HepG2 (cell line): Measurements from ENCODE around the gene SAMD15. TPM values are rescaled to one million over a fixed set of nuclear protein-coding genes. Genes with fewer than 3 reads are reported as not detected.

ENCODE experiments used
- ATAC-seq: fragments of 200-7000 bp; cut with Tn5 transposase; 3 replicates; pipeline ENCODE4 v1.9.1; 2020; ENCODE audit warnings: mild to moderate bottlenecking, moderate library complexity
- BruUV-seq: library from RNA; stranded (reverse); fragments of 400-500 nt; replicated peaks from 2 replicates; lab custom pipeline; 2021; lab: Mats Ljungman, UMichigan
- CTCF ChIA-PET: fragments of 300-600 bp; formaldehyde crosslinking; extraction: SDS; loops from one replicate; lab custom pipeline; 2021; ENCODE audit warnings: low total read pairs, inconsistent platforms, low intra/inter-chr PET ratio; lab: Yijun Ruan, JAX
- POLR2A ChIA-PET: fragments of 350-600 bp; sonication (Branson Sonifier 250); formaldehyde crosslinking; loops from one replicate; lab custom pipeline; 2020; ENCODE audit warnings: antibody characterized with exemption, inconsistent platforms; lab: Yijun Ruan, JAX
- DNase-seq: peaks from one replicate; pipeline ENCODE4 v3.0.0-alpha.2; 2015; ENCODE audit warnings: low spot score
- FAIRE-seq: peaks from 3 replicates; lab custom pipeline; 2011; peaks lifted over from hg19 to GRCh38; lab: Jason Lieb, UNC
- H2AFZ ChIP-seq: one replicate; pipeline ENCODE4 v1.6.1; 2011; ENCODE audit warnings: low read length, inconsistent platforms
- H3K27ac ChIP-seq: fragments of 300-600 bp; 3 replicates; pipeline ENCODE4 v1.8.0; 2011; ENCODE audit warnings: mixed run types, mild to moderate bottlenecking, mixed read lengths, low read length, inconsistent platforms; ENCODE audit not compliant: insufficient read depth; ENCODE audit errors: extremely low read length
- H3K27me3 ChIP-seq, 2 experiments: fragments of 200-600 bp in 1 of 2; 2 replicates in 1 of 2; 3 replicates in 1 of 2; pipeline versions ENCODE4 v1.6.0 to v1.8.0; 2011; ENCODE audit warnings: low read length in 2 of 2, mild to moderate bottlenecking in 2 of 2, moderate library complexity in 2 of 2, inconsistent platforms in 1 of 2; ENCODE audit not compliant: insufficient read depth in 2 of 2, control insufficient read depth in 1 of 2
- H3K36me3 ChIP-seq, 2 experiments: fragments of 200-600 bp in 1 of 2; replicated peaks in 1 of 2; 2 replicates in 1 of 2; 3 replicates in 1 of 2; pipeline versions ENCODE4 v1.5.1 to v1.8.0; 2011; ENCODE audit warnings: low read length in 2 of 2, inconsistent platforms in 1 of 2; ENCODE audit not compliant: insufficient read depth in 2 of 2, control insufficient read depth in 1 of 2
- H3K4me1 ChIP-seq: 2 replicates; pipeline ENCODE4 v1.5.1; 2012; ENCODE audit warnings: low read length, inconsistent platforms; ENCODE audit not compliant: insufficient read depth
- H3K4me2 ChIP-seq: 2 replicates; pipeline ENCODE4 v1.6.0; 2011; ENCODE audit warnings: low read depth, low read length, inconsistent platforms
- H3K4me3 ChIP-seq, 3 experiments: fragments of 200-600 bp in 1 of 3; sonication (generic), shearing (Covaris generic) in 1 of 3; replicated peaks in 1 of 3; 2 replicates each; pipeline ENCODE4 v1.5.1; 2011 to 2016; ENCODE audit warnings: low read length in 3 of 3, inconsistent platforms in 2 of 3, low read depth in 2 of 3, mild to moderate bottlenecking in 2 of 3, control low read depth in 1 of 3, mixed read lengths in 1 of 3; ENCODE audit not compliant: insufficient read depth in 1 of 3
- H3K79me2 ChIP-seq: one replicate; pipeline ENCODE4 v1.6.1; 2011; ENCODE audit warnings: low read length, inconsistent platforms; ENCODE audit not compliant: insufficient read depth
- H3K9ac ChIP-seq: 2 replicates; pipeline ENCODE4 v1.6.0; 2011; ENCODE audit warnings: mild to moderate bottlenecking, low read depth, low read length, inconsistent platforms; ENCODE audit not compliant: insufficient read depth
- H3K9me3 ChIP-seq: 2 replicates; pipeline ENCODE4 v1.5.1; 2012; ENCODE audit warnings: mild to moderate bottlenecking, low read length
- H4K20me1 ChIP-seq: 2 replicates; pipeline ENCODE4 v1.6.0; 2011; ENCODE audit warnings: inconsistent platforms, mild to moderate bottlenecking, low read length, moderate library complexity; ENCODE audit not compliant: insufficient read depth
- AHDC1 ChIP-seq: sonication (generic); formaldehyde crosslinking; IDR thresholded peaks from 2 replicates; pipeline ENCODE4 v1.5.1; 2020; ENCODE audit warnings: mild to moderate bottlenecking, missing genetic modification reagents, borderline replicate concordance
- ASH2L ChIP-seq: fragments of 300-600, 200-600 bp; sonication (generic); IDR thresholded peaks from 2 replicates; pipeline ENCODE4 v1.7.0; 2017; ENCODE audit warnings: low read depth, mild to moderate bottlenecking, moderate library complexity, mixed read lengths, low read length; ENCODE audit not compliant: insufficient read length
- HNRNPLL ChIP-seq: fragments of 200-400 bp; formaldehyde crosslinking; IDR thresholded peaks from 2 replicates; pipeline ENCODE4 v1.6.1; 2017; ENCODE audit warnings: mild to moderate bottlenecking, low read depth, low read length; ENCODE audit not compliant: poor library complexity, severe bottlenecking
- MAF1 ChIP-seq: sonication (generic); formaldehyde crosslinking; IDR thresholded peaks from 2 replicates; pipeline ENCODE4 v1.5.0; 2020; ENCODE audit warnings: missing genetic modification reagents, borderline replicate concordance
- ZNF674 ChIP-seq: sonication (generic); formaldehyde crosslinking; IDR thresholded peaks from 2 replicates; pipeline ENCODE4 v1.5.0; 2020; ENCODE audit warnings: low read depth, mild to moderate bottlenecking, missing genetic modification reagents
- ZNF749 ChIP-seq: sonication (generic); formaldehyde crosslinking; IDR thresholded peaks from 2 replicates; pipeline ENCODE4 v1.8.0; 2022; ENCODE audit warnings: mild to moderate bottlenecking, missing genetic modification reagents, moderate library complexity, borderline replicate concordance
- ZNF75D ChIP-seq: sonication (generic); formaldehyde crosslinking; IDR thresholded peaks from 2 replicates; pipeline ENCODE4 v1.8.1; 2023; ENCODE audit warnings: missing genetic modification reagents, mild to moderate bottlenecking, borderline replicate concordance
- WGBS: methylation state at CpG from one replicate; pipeline ENCODE4 v1.1.6; 2017; ENCODE audit warnings: low lambda C conversion rate; 5-methylcytosine and 5-hydroxymethylcytosine counted together
- in situ Hi-C: cut with HindIII; loops from 2 replicates; pipeline ENCODE4 v1.10.0; 2017; ENCODE audit warnings: low pct_unique_long_range_greater_than_20kb; ENCODE audit not compliant: extremely low pct_ligation_motif_present
- intact Hi-C: fragments of 100-400 bp; cut with micrococcal nuclease; formaldehyde crosslinking; loops from one replicate; pipeline ENCODE4 v1.10.0; 2022; ENCODE audit not compliant: unreplicated experiment
- polyA plus RNA-seq, 8 experiments: library from polyadenylated mRNA; depleted of rRNA in 3 of 8; stranded (reverse) in 7 of 8; unstranded in 1 of 8; fragments of >200 nt; fragmentation: Illumina TruSeq in 4 of 8; extraction: Trizol in 4 of 8; gene quantifications; 2 replicates each; pipeline versions ENCODE4 v1.2.1 to v1.2.3, GENCODE V29; 2011 to 2016; ENCODE audit warnings: low read depth in 4 of 8, missing spikeins in 1 of 8, mixed read lengths in 1 of 8; ENCODE audit not compliant: insufficient read depth in 1 of 8
- total RNA-seq, 5 experiments: library from RNA; depleted of rRNA; stranded (reverse); fragments of >200 nt; fragmentation: Illumina TruSeq; extraction: Trizol; gene quantifications; 2 replicates each; pipeline ENCODE4 v1.2.3, GENCODE V29; 2016; ENCODE audit warnings: low read depth in 1 of 5

SAMD15 gene
- total and polyA plus RNA-seq, 2 of the 13 experiments (the other 11 are each of a cell fraction or from before 2014, with no cell fraction given) = 0.09 to 1.3 TPM

GRCh38 chr14:77438596-77438995 is 61.4 kb downstream of the SAMD15 start:
- Histone ChIP-seq H3K9me3 (no peaks in the 10 kb centered on the region), H3K79me2 (no peaks in the 10 kb centered on the region), H3K27me3 (no peaks in the 10 kb centered on the region; a peak in 1 of 5 replicates), H3K9ac (no peak overlapping the region), H3K27ac (no peak overlapping the region), H3K4me3 (no peak overlapping the region), H3K4me2 (no peak overlapping the region), H4K20me1 (no peaks in the 10 kb centered on the region), H3K4me1 (no peaks in the 10 kb centered on the region), H2AFZ (no peak overlapping the region), H3K36me3 (peaks cover 9 to 50% of the 10 kb centered on the region in 2 experiments)
- POLR2A ChIA-PET = no interaction called here
- TF ChIP-seq AHDC1 (CRISPR knock-in tag) (no peak), ZNF749 (no peak), ZNF75D (CRISPR knock-in tag) (no peak), ASH2L (no peak), ZNF674 (CRISPR knock-in tag) (no peak), HNRNPLL (no peak), MAF1 (no peak)
- ATAC-seq = no peak
- in situ Hi-C loops (no loop called here), intact Hi-C loops (no loop called here)
- BruUV-seq = no TSS peak
- CTCF ChIA-PET = no interaction called here
- no peak for FAIRE-seq
- WGBS = 98% methylated on average over 1 of the region's 1 CpG
- DNase-seq = no peak
